K562 (cell line): Measurements from ENCODE around the gene PRMT2. TPM values are rescaled to one million over a fixed set of nuclear protein-coding genes. Genes with fewer than 3 reads are reported as not detected.

Experiments
- ATAC-seq: fragments of 200-7000 bp; cut with Tn5 transposase; 3 replicates; pipeline ENCODE4 v1.9.1; 2020; ENCODE audit warnings: moderate library complexity
- BruUV-seq: library from RNA; stranded (reverse); fragments of 400-500 nt; replicated peaks from 2 replicates; lab custom pipeline; 2021; lab: Mats Ljungman, UMichigan
- CTCF ChIA-PET: fragments of 300-600 bp; formaldehyde crosslinking; extraction: SDS; loops from one replicate; lab custom pipeline; 2021; ENCODE audit warnings: low intra/inter-chr PET ratio; lab: Yijun Ruan, JAX
- POLR2A ChIA-PET: fragments of 300-600, 350-650 bp; sonication (Branson Sonifier 250); formaldehyde crosslinking; extraction: SDS; loops from one replicate; lab custom pipeline; 2021; ENCODE audit warnings: antibody characterized with exemption, inconsistent platforms; lab: Yijun Ruan, JAX
- DNase-seq, 4 experiments: peaks; one replicate each; pipeline versions ENCODE4 v3.0.0 to v3.0.0-alpha.2; 2011 to 2018; ENCODE audit warnings: low spot score in 3 of 4, mixed read lengths in 3 of 4; ENCODE audit errors: extremely low read depth in 1 of 4
- FAIRE-seq: peaks from 2 replicates; lab custom pipeline; 2011; peaks lifted over from hg19 to GRCh38; lab: Jason Lieb, UNC
- H2AFZ ChIP-seq: 2 replicates; pipeline ENCODE4 v1.6.0; 2011; ENCODE audit warnings: low read depth, low read length, control low read depth, inconsistent platforms
- H3K27ac ChIP-seq: fragments of 200-600 bp; 3 replicates; pipeline ENCODE4 v1.8.0; 2011; ENCODE audit warnings: low read depth, mild to moderate bottlenecking, control low read depth, inconsistent platforms, low read length, moderate library complexity, mixed read lengths; ENCODE audit errors: extremely low read depth
- H3K27me3 ChIP-seq, 2 experiments: fragments of 300-600 bp in 1 of 2; 2 replicates in 1 of 2; 3 replicates in 1 of 2; pipeline versions ENCODE4 v1.6.0 to v1.8.0; 2011; ENCODE audit warnings: inconsistent platforms in 2 of 2, low read length in 2 of 2, mild to moderate bottlenecking in 1 of 2, mixed read lengths in 1 of 2, moderate library complexity in 1 of 2; ENCODE audit not compliant: control insufficient read depth in 2 of 2, insufficient read depth in 2 of 2
- H3K36me3 ChIP-seq: fragments of 300-600 bp; 3 replicates; pipeline ENCODE4 v1.8.0; 2011; ENCODE audit warnings: mild to moderate bottlenecking, low read length, inconsistent platforms; ENCODE audit not compliant: control insufficient read depth, insufficient read depth
- H3K4me1 ChIP-seq, 2 experiments: fragments of 200-600 bp in 1 of 2; replicated peaks in 1 of 2; 2 replicates in 1 of 2; 3 replicates in 1 of 2; pipeline versions ENCODE4 v1.5.1 to v1.8.0; 2011; ENCODE audit warnings: inconsistent platforms in 2 of 2, low read length in 2 of 2, mild to moderate bottlenecking in 1 of 2, mixed read lengths in 1 of 2, moderate library complexity in 1 of 2; ENCODE audit not compliant: control insufficient read depth in 2 of 2, insufficient read depth in 2 of 2
- H3K4me2 ChIP-seq: 2 replicates; pipeline ENCODE4 v1.6.1; 2011; ENCODE audit warnings: low read length, control low read depth, inconsistent platforms, mixed read lengths; ENCODE audit not compliant: insufficient read depth
- H3K4me3 ChIP-seq: fragments of 200-600 bp; sonication (generic), shearing (Covaris generic); 2 replicates; pipeline ENCODE4 v1.5.1; 2016; ENCODE audit warnings: control low read depth, inconsistent platforms
- H3K79me2 ChIP-seq: fragments of 200-600 bp; 3 replicates; pipeline ENCODE4 v1.8.0; 2011; ENCODE audit warnings: low read length, inconsistent platforms; ENCODE audit not compliant: control insufficient read depth, insufficient read depth
- H3K9ac ChIP-seq, 2 experiments: 2 replicates each; pipeline versions ENCODE4 v1.6.0 to v1.6.1; 2011; ENCODE audit warnings: low read depth in 2 of 2, low read length in 2 of 2, control low read depth in 1 of 2, inconsistent platforms in 1 of 2, mild to moderate bottlenecking in 1 of 2, mixed read lengths in 1 of 2; ENCODE audit not compliant: insufficient read depth in 1 of 2
- H3K9me1 ChIP-seq: one replicate; pipeline ENCODE4 v1.6.0; 2011; ENCODE audit warnings: inconsistent platforms, mild to moderate bottlenecking, low read length, moderate library complexity; ENCODE audit not compliant: control insufficient read depth, insufficient read depth
- H3K9me3 ChIP-seq: replicated peaks from 2 replicates; pipeline ENCODE4 v1.5.1; 2011; ENCODE audit warnings: low read depth, low read length, inconsistent platforms; ENCODE audit not compliant: control insufficient read depth, insufficient read depth
- H4K20me1 ChIP-seq: replicated peaks from 2 replicates; pipeline ENCODE4 v1.6.1; 2011; ENCODE audit warnings: low read length, inconsistent platforms, mixed read lengths; ENCODE audit not compliant: control insufficient read depth, insufficient read depth
- CBX5 ChIP-seq: IDR thresholded peaks from 2 replicates; pipeline ENCODE4 v1.6.1; 2014; ENCODE audit warnings: low read depth, borderline replicate concordance
- E2F3 ChIP-seq: fragments of 250-450 bp; sonication (Bioruptor Pico); IDR thresholded peaks from 2 replicates; pipeline ENCODE4 v1.4.0; 2020; ENCODE audit warnings: mild to moderate bottlenecking
- EZH2 ChIP-seq: IDR thresholded peaks from 2 replicates; pipeline ENCODE4 v1.6.1; 2012; ENCODE audit warnings: low read depth, mild to moderate bottlenecking, inconsistent platforms, low read length, borderline replicate concordance
- RBM39 ChIP-seq: fragments of 200-400 bp; formaldehyde crosslinking; optimal IDR thresholded peaks from 2 replicates; pipeline ENCODE3; 2018; ENCODE audit warnings: low read depth, low read length
- ZKSCAN1 ChIP-seq: fragments of 150-350 bp; IDR thresholded peaks from 2 replicates; pipeline ENCODE4 v1.6.1; 2016; ENCODE audit warnings: low read depth, low read length
- ZNF282 ChIP-seq: sonication (generic); formaldehyde crosslinking; IDR thresholded peaks from 2 replicates; pipeline ENCODE4 v1.8.1; 2023; ENCODE audit warnings: missing genetic modification reagents
- ZNF436 ChIP-seq: fragments of 250-450, 450-650 bp; sonication (Bioruptor Pico); formaldehyde crosslinking; IDR thresholded peaks from 2 replicates; pipeline ENCODE4 v1.7.0; 2020; ENCODE audit warnings: mild to moderate bottlenecking
- ZNF764 ChIP-seq: fragments of 250-450 bp; sonication (Bioruptor Pico); IDR thresholded peaks from 2 replicates; pipeline ENCODE4 v1.4.0; 2020; ENCODE audit warnings: low read depth, mild to moderate bottlenecking, moderate library complexity
- ZNF778 ChIP-seq: fragments of 450-650 bp; formaldehyde crosslinking; IDR thresholded peaks from 2 replicates; pipeline ENCODE4 v1.4.0; 2020; ENCODE audit warnings: mild to moderate bottlenecking, moderate library complexity
- WGBS: fragments of 100-300 bp; shearing (Covaris generic); methylation state at CpG from one replicate; pipeline ENCODE4 v1.1.6; 2016; ENCODE audit warnings: low coverage, mixed read lengths; ENCODE audit not compliant: insufficient coverage; ENCODE audit errors: missing lambda C conversion rate; 5-methylcytosine and 5-hydroxymethylcytosine counted together
- in situ Hi-C: fragments of 300-500 bp; cut with MboI; formaldehyde crosslinking; loops from 4 replicates; pipeline ENCODE4 v1.15.0; 2018; ENCODE audit warnings: inconsistent platforms, mixed read lengths
- intact Hi-C: fragments of 100-400 bp; cut with micrococcal nuclease; formaldehyde crosslinking; loops from 2 replicates; pipeline ENCODE4 v1.14.2; 2022
- polyA plus RNA-seq, 8 experiments: library from polyadenylated mRNA; depleted of rRNA in 4 of 8; stranded (reverse) in 5 of 8; unstranded in 3 of 8; fragments of >200 nt; fragmentation: Nextera tagmentation in 2 of 8; fragmentation: Illumina TruSeq in 1 of 8; extraction: Ambion mirVana in 2 of 8; extraction: Trizol in 1 of 8; gene quantifications; 2 replicates each; pipeline versions ENCODE4 v1.2.1 to v1.2.3, GENCODE V29; 2011 to 2014; ENCODE audit warnings: inconsistent platforms in 1 of 8, missing spikeins in 1 of 8
- total RNA-seq, 7 experiments: library from RNA; depleted of rRNA in 6 of 7; stranded (reverse); fragments of >200 nt in 6 of 7; fragmentation: Illumina TruSeq in 2 of 7; extraction: Trizol in 2 of 7; gene quantifications; 2 replicates each; pipeline versions ENCODE4 v1.2.1 to v1.2.3, GENCODE V29; 2011 to 2021; ENCODE audit warnings: low replicate concordance in 1 of 7

PRMT2 gene
- total and polyA plus RNA-seq, 9 of the 15 experiments (the other 6 are each of a cell fraction or from before 2014, with no cell fraction given), result 37.2 to 85.7 (median 59.3) TPM

DNA sequence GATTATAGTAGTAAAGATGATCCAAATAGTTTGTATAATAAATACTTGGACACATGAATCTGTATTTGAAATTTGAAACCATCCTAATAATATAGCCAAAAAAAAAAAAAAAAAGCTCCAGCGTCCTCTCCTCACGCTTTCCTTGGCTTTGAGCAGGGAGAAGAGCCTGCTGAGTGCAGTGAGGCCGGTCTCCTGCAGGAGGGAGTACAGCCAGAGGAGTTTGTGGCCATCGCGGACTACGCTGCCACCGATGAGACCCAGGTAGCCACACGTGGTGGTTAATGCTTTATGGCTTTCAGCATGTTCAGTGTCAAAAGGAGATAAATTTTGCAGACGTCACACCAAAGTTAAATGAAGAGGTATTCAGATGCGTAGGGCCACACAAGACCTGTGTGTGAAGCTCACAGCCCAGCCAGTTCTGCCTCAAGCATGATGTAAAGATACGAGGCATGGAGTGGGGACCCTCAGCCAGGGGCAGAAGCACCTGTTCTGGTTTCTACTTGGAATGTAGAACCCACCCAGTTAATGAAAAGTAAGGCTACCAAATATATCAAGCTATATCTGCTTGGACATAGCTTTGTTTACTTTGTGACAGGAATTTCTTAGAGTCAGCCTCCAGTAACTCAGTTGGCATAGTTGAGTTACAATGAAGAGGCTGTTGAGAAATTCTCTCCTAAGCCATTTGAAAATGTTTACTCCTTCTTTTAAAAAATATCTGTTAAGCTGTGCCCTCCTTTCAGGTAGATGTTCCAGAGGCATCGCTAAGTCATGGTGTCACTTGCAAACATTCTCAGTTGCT is 8.1 kb downstream of the PRMT2 start:
- CTCF ChIA-PET, result interaction anchor here (0.7 kb wide), 1 partner anchor 222 kb away, joined by 5 read pairs; no protein-coding TSS in a partner anchor

DNA sequence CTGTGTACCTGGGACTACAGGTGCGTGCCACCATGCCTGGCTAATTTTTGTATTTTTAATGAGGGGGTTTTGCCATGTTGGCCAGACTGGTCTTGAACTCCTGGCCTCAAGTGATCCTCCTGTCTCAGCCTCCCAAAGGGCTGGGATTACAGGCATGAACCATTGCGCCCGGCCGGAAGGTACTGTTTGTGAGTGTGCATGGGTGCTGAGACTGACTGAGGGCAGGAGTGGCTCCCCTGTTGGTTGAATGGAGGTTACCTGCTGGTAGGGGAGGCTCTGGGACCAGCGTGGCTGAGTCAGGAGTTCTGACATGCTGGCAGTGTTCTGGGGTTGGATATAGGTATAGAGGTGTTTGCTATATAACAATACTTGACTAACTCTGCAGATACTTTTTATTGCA is 10.4 kb downstream of the PRMT2 start:
- Histone ChIP-seq H4K20me1 (no peaks in the 10 kb centered on the region), H3K27ac (no peak overlapping the region), H3K4me2 (no peak overlapping the region), H3K4me3 (no peak overlapping the region), H3K79me2 (no peaks in the 10 kb centered on the region), H3K36me3 (peaks cover 74% of the 10 kb centered on the region), H3K4me1 (no peaks in the 10 kb centered on the region), H3K27me3 (no peaks in the 10 kb centered on the region), H3K9me3 (no peaks in the 10 kb centered on the region), H3K9ac (no peak overlapping the region), H2AFZ (no peak overlapping the region), H3K9me1 (no peaks in the 10 kb centered on the region)
- ATAC-seq (no peak), FAIRE-seq (no peak), DNase-seq (no peak)
- no TSS peak for BruUV-seq
- intact Hi-C loops (no loop called here), in situ Hi-C loops (no loop called here)
- WGBS, result 90% methylated on average over 5 of the region's 5 CpGs
- POLR2A ChIA-PET, result interaction anchor here (1.7 kb wide), 1 partner anchor 10 kb away, joined by 7 read pairs; the partner anchor contains the start of gene PRMT2
- CTCF ChIA-PET, result no interaction called here
- TF ChIP-seq ZNF764 (CRISPR knock-in tag), result no peak
- no peak for TF ChIP-seq CBX5
- TF ChIP-seq ZKSCAN1, result no peak
- no peak for TF ChIP-seq ZNF282 (CRISPR knock-in tag)
- no peak for TF ChIP-seq E2F3
- TF ChIP-seq EZH2, result no peak
- TF ChIP-seq RBM39, result no peak
- TF ChIP-seq ZNF778 (CRISPR knock-in tag), result no peak

More for the DNA sequence above, 8.1 kb downstream of the PRMT2 start:
- Histone ChIP-seq H3K4me2 (no peak overlapping the region), H3K79me2 (peaks cover 17% of the 10 kb centered on the region), H3K4me1 (peaks cover 0 to under 1% of the 10 kb centered on the region in 2 experiments; a peak in 1 of 5 replicates), H3K9me3 (no peaks in the 10 kb centered on the region), H3K4me3 (no peak overlapping the region), H3K27me3 (no peaks in the 10 kb centered on the region), H3K9ac (no peak overlapping the region), H2AFZ (no peak overlapping the region), H4K20me1 (no peaks in the 10 kb centered on the region), H3K36me3 (peaks cover 69% of the 10 kb centered on the region), H3K9me1 (no peaks in the 10 kb centered on the region), H3K27ac (no peak overlapping the region)
- POLR2A ChIA-PET, result interaction anchor here (0.6 to 1.6 kb wide), 3 partner anchors 8 to 160 kb away, joined by 4 read pairs; partner anchors contain the start of gene PRMT2
- in situ Hi-C loops (no loop called here), intact Hi-C loops (no loop called here)
- ATAC-seq (no peak), FAIRE-seq (no peak), DNase-seq (no peak)
- no TSS peak for BruUV-seq
- WGBS, result 84% methylated on average over 11 of the region's 12 CpGs
- no peak for TF ChIP-seq ZNF436
